NCI-H748 (cell line): ENCODE results near the gene MB21D2.

Source experiments
- DNase-seq: peaks from one replicate; lab custom pipeline; 2025; ENCODE audit not compliant: unreplicated experiment; lab: John Stamatoyannopoulos, UW

Gene MB21D2

DNA sequence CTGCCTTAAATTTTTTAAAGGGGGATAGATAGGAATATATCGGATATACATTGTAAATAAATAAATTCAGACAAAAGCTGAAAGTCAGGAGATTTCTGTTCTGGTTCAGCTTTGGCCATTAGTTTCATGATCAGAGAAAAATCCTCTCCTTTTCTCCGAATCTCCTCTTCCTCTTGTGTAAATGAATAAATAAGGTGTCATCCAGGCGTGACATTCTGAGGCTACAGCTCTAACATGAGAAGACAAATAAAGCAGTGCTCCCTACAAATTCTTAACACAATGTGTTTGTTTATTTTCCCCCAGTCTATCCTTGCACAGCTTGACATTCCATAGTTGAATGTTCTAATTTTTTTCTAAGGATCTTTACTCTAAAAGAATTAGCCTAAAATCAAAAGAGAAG lies 9.4 kb upstream of the MB21D2 start:
- DNase-seq, result no peak

DNA sequence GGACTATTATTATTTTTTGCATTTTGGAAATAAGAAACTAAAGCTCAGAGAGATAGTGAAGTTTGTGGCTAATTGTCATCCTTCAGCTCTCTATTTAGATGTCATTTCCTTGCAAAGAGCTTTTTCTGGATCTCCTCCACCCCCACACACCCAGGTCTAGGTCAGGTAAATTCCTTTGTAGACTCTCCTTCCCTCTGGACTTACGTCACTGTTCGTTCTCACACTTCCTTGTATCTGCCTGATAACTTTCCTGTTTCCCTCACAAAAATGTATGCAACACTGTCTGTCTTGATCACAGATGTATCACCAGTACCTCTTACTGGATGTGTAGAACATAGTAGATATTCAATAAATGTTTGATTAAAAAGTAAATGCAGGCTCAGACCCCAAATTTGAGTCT lies 6.1 kb upstream of the MB21D2 start:
- no peak for DNase-seq

DNA sequence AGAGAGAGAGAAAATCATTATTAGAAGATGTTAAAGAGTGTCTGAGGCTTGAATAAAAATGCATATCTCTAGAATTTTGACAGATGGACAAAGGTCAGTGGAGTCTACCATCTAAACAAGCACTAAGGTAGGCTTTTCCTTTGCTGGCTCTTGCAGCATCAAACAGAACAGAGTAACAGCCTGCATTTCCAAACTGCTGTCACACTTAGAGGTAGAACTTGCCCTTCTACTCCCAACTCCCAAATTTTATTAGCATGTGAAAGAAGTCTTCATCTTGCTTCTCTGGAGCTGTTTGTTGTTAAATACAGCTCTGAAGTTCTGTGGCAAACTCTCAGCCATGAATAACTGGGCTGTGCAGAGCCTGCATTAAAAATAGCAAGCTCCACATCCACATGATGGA lies 4.1 kb upstream of the MB21D2 start:
- DNase-seq, result no peak

DNA sequence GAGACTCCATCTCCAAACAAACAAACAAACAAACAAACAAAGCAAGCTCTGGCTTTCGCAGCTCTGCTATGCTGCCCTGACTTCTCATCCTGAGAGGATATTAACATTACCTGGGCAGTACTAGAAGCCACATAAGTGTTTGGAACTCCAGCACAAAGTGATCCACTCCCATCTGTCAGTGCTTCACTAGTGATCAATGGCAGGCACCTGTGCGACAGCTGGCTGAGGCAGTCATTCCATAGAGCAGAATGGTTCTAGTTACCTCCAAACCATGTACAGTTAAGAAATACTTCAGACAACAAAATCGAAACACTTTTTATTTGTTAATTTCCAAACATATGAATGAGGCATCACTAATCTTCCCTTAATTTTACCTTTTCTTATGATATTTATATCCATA lies 2.8 kb upstream of the MB21D2 start:
- DNase-seq, result peak; percentile 18

DNA sequence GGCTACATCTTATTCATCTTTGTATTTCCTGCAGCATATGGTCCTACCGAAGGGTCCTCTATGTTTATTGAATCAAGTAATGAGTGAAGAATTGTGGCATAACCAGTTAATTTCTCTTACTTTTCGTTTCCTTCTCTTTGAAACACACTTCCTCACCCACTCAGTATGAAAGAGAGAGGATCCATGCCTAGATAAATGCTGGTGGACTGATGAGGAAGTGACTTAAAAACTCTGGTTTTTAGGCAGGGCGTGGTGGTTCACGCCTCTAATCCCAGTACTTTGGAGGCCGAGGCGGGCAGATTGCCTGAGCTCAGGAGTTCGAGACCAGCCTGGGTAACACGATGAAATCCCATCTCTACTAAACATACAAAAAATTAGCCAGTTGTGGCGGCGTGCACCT lies 2.2 kb upstream of the MB21D2 start:
- DNase-seq, result no peak

DNA sequence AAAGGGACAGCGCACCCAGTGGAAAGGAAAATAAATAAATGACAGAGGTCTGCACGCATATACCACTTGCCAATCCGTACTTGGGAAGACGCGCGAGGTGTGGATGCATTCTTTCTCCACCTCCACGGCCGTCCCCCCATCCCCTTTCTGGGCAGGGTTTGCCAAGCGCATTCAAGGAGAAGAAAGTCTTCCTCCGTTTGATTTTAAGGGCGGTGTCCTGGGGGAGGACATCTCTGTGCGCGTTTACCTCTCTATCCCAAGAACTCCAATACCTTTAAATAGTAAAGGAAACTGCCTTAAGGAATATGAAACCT lies 576 bp upstream of the MB21D2 start:
- no peak for DNase-seq

DNA sequence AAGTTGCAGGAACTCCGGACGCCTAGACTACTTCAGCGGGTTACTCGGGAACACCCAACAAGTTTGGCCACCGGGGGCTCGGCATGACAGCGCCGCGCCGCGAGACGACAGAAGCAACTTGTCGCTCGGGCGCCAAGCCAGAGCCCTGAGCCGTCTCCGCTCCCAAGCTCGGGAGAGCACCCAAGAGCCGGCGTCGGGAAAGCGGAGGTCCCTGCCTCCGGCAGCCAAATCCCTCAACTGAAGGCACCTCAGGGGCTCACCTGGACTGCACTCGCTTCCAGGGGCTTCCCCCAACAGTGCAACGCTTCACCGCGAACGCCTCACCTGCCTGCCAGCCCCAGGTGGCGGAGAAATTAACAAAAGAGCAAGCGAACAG lies 640 bp downstream of the MB21D2 start:
- peak; percentile 74 for DNase-seq

DNA sequence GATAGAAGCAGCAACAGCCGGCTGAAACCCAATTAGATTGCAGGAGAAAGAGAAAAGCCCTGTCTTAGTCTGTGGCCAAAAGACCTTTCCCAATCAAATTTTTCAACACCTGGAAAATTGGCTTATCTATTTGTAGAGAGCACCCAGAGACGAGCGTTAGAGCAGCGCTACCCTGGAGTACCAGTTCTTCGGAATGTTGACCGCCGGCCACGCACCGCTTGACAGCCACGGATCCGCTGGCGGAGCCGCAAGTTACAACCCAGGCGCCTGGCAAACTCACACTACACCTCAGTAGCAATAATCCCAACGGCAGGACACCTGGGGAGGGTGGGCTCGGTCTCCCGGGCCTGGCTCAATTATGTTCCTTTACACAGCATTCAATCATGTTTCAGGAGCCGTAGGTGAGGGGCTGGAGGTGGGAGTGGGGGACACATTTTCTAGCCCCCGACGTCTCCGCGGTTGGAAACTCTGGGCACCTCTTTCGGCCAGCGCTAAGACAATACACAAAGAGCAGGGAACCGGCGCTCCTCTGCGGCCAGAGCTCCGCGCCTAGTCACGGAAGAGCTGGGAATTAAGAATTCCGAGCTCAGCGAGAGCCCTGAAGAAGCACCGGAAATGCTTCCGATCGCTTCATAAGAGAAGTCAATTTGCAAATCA lies 1.2 kb downstream of the MB21D2 start:
- DNase-seq, result peak; percentile 74

DNA sequence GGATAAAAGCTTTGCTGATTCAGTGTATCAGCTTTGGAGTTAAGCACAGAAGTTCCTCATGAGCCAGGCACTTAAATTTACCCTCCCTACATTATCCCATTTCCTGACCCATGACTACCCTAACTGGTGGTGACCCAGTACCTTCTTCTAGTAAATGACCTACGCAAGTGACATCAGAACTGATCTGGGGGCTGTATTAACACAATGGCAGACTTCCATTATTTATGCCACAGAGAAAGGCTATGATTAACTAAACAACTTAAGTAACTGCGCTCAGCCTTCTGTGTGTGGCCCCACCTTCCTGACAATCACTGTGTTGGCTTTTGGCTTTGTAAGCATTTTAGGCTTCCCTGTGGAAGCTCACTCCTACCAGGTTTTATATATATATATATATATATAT lies 1.9 kb downstream of the MB21D2 start:
- peak; percentile 32 for DNase-seq

DNA sequence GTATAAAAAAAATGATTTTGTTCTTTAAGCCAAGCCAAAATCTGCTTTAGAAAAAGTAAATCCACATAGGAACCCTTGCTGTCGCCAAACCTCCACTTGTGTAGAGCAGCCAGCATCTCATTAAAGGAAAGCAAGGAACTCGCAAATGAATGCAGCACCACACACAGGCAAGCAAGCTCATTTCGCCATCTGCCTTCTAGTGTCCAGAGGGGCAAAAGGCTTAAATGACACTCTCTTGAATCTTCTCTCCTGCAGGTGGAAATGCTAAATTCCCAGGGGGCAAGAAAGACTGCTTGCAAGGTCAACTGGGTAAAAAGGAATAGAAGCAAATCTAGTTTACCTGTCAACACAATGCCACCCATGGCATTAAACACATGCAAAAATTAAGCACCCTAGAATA lies 2.4 kb downstream of the MB21D2 start:
- peak; percentile 70 for DNase-seq

DNA sequence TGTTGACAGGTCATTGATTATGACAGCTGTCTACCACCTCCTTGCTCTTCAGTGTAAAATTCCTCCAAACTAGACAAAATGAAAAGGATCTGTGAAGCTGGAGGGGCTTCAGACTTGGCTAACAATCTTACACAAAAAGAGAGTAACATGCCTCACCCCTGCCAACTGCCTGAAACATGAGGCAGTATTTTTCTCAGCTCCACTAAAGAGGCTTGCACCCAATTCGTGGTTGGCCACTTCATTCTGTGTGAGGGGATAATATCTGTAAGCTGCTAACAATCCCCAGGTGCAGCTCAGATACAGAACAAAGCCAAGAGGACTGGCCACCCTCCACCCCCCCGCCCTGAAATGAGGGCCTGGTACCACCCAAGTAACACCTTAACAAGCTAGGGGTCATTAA lies 2.8 kb downstream of the MB21D2 start:
- DNase-seq, result peak; percentile 42

DNA sequence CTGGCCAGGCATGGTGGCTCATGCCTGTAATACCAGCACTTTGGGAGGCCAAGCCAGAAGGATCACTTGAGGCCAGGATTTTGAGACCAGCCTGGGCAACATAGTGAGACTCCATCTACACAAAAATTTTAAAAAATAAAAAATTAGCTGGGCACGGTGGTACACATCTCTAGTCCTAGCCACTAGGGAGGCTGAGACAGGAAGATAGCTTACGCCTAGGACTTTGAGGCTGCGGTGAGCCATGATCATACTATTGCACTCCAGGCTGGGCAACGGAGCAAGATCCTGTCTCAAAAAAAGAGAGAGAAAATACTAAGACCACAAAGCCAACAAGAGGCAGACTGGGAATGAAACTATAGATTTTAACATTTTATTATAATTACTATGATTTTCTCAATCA lies 4.1 kb downstream of the MB21D2 start:
- DNase-seq, result no peak

DNA sequence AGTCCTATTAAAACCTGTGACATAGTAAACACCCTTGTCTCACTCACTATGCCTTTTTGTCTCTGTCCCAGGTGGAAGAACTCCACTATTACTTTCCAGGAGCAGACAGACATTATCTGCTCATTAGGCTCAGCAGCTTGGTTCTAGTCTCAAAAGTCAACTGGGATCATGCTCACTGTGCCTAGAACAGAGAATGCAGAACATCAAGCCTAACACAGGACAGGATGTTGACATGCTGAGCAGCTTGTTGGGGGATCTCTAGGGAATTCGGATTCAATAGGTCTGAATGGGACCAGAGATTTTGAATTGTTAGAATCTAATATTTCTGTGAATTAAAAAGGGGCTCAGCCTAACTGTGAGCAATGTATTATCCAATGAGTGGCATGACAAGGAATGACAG lies 6.4 kb downstream of the MB21D2 start:
- DNase-seq, result no peak

DNA sequence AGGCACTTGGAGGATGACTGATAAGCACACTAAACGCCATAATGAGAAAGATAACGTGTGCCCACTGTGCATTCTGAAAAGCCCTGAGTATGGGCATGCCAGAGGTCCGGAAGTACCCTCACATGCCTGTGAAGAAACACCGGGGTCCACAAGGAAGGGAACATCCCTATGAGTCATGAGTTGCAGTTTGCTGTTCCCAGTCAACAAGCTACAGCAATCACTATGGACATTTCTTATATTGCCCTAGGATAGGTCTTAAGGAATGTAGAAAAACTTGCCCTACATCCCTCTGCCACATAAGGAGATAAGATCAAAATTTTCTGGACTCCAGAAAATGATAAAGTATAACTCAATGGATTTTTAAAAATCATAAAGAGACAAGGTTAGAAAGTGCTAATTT lies 9.9 kb downstream of the MB21D2 start:
- no peak for DNase-seq

DNA sequence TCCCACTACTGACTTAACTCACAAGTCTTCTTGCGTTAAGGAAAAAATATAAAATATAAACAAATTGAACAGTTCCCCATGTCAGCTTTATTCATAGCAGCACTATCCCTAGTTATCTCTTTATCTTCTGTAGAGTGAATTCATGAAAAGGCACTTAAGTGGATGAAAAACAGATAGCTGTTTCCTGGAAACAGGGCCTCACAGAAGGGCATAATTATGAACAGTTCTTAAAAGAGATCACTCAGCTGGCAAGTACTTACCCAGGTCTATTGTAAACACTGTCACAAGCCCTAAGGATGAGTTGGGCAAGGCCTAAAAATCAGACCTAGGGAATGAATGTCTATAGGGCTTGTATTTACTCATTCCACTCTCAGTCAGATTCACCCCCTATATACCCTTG lies 10.7 kb downstream of the MB21D2 start:
- peak; percentile 80 for DNase-seq

DNA sequence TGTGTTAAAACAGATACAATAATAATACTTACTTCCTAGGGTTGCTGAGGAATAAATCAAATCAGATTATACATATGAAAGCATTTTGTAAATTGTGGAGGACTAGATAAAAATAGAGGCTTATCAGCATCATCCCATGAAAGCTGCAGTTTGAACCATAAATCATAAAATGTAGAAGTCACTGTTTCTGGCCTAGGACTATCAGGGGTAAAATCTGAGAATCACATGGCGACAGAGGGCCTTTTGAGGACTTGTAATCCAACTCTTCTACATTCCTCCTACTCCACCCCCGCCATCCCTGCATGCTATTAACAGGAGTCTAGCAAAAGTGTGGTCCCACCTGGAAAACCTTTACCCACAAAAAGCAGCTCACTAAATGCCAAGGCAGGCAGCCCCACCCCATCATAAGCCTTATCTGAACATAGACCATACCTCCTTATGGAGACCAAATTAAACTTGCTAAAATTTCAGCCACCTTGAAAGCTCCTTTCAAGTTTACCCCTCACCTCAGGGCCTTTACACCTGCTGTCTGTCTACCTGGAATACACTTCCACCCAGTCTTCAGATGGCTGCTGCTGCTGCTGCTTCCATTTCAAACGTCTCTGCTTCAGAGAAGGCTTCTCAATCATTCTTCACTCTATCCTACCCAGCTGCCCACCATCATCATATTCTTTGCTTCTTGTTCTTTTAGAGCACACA lies 11.5 kb downstream of the MB21D2 start:
- DNase-seq, result no peak

DNA sequence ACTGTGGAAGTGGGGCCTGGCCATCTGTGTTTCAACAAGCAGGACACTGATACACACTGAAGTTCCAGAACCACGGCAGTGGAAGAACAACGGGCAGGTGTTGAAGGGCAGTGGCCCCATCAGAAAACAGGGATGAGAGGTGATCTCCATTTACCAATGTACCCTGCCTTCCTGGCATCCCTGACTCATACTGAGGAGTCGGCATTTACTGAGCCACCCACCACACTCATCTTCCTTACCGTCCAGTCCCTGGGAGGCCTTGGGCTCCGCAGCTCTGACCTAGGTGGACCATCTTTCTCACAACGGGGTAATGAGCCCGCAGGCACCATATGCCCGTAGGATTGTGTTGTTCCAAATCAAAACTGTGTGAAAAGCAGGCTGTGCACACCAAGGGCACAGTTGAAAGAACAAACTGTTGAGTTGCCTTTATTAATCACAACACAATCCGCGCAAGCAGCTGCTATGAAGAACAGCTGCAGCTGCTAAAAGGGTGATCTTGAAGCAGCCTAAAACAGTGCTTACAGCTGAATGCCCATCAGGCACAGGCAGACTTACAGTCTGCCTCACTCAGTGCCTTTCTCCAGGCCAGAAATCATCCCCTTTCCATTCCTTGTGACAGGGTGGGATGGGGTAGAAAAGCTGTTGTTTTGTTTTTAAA lies 12.9 kb downstream of the MB21D2 start:
- DNase-seq, result peak; percentile 1

DNA sequence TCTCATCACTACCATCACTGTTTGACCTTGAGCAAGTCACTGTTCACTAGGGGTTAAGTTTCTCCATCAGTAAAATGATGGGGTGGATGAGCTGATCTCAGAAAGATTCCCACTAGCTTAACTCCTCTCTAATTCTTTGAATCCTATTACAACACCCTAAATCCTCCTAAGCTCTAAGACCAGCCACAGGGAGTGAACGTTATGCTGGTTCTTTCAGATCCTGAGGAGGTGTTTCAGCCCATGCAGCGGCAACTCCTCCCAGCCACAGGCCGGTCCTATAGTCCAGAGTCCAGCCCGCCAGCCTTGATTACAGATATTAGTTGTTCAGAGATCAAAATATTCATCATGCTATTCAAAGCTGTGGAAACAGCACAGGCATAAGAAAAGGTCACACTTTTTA lies 15.1 kb downstream of the MB21D2 start:
- no peak for DNase-seq

DNA sequence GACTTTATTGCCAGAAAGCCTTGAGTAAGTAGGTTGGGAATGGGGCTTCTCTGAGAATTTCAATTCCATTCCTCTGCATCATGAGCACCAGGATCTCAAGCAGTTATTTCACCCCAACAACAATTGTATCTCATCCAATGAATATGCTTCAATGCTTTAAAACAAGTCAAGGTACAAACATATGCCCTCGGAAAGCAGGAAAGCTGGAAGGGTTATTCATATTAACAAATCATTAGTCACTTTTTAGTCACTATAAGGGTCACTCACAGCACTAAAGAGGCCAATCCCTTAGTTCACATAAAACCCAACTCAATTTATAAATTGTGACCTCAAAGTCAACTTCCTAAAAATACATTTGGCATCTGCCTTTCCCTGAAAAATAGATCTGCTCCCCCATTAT lies 16.2 kb downstream of the MB21D2 start:
- no peak for DNase-seq

DNA sequence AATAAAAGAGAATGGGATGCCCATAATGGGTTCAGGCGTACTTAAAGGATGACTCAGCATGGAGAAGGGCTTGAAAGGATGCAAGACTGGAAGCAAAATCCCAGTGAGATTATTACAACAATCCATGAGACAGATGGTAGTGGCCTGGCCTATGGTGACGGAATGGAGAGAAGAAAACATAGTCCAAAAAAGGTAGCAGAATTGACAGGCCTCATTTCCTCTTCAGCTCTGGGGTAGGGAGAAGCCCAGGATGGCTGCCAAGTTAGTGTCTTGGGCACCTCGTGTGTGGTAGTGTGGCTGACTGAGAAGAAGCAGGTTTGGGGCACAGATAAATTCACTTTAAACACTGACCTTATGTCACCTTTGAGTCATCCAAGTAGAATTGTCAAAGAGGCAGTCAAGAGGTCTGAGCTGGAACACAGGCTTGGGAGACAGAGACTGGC lies 18.1 kb downstream of the MB21D2 start:
- DNase-seq, result no peak

DNA sequence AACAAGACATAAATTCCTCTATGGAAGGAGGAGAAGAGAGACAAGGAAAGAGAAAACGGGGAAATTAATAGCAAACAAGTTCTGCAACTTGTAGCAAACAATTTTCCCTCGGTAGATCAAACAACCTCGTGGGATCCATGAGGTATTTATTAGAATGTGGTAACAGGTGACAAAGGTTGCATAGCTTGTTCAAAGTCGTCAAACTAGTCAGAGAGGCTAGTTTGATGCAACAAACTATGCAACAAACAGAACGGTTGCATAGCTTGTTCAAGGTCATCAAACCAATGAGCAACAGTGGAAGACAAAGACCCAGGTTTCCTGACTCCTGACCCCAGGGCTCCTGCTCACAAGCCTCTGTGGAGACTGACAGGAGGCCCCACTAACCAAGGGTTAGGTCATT lies 20.7 kb downstream of the MB21D2 start:
- DNase-seq, result no peak

DNA sequence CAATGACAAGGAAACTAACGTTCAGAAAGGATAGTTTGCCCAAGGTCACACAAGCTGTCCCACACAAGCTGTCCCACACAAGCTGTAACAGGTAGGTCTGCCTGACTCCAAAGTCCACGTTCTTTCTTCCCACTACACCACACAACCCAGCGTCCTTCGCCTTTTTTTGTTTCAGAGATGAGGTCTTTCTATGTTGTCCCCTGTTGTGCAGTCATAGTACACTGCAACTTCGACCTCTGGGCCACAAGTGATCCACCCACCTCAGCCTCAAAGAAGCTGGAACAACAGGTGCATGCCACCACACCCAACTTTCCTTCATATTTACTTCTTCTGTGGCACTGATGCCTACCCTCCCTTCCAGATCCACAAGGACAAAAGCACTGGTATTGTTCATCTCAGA lies 21.4 kb downstream of the MB21D2 start:
- DNase-seq, result no peak

DNA sequence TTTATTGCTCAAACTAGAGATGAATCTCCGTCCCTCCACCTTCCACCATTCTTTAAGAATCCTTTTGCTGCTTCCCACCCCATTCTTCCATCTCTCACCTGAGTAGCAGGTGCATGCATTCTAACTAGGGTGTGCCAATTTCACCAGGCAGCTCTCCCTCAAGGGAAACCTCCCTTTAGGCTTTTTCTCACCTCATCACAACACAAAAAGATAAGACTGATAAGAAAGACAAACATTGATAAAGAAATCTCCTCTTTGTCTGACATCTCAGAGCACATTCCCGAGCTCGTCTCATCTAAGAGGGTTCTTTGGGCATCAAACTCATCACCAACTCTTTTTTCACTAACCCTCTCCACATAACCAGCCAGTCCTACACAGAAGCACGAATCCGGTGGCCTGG lies 23.0 kb downstream of the MB21D2 start:
- no peak for DNase-seq
